Stimulated activated naive CD8-positive, alpha-beta T cell treated with anti-CD3 and anti-CD28 coated beads, Interleukin-15, Interleukin-2, amounts not matched to agents 100 ng/mL and 50 ng/mL, for 24 hours (primary cell): ENCODE results near the gene KRTAP9-2.
"Not testable (repeated sequence)": the region's sequence is repeated elsewhere in the genome, so short reads cannot be mapped to it uniquely, and the experiment has no call there.

ENCODE experiments used
- H3K27ac Mint-ChIP-seq: one replicate; pipeline ENCODE4 v1.8.0; 2021; ENCODE audit warnings: mild to moderate bottlenecking, mixed read lengths
- H3K27me3 Mint-ChIP-seq: one replicate; pipeline ENCODE4 v1.8.0; 2021; ENCODE audit warnings: mixed read lengths
- H3K36me3 Mint-ChIP-seq: one replicate; pipeline ENCODE4 v1.8.0; 2021; ENCODE audit warnings: low read depth, mixed read lengths
- H3K4me1 Mint-ChIP-seq: one replicate; pipeline ENCODE4 v1.8.0; 2021; ENCODE audit warnings: low read depth, mixed read lengths
- H3K4me3 Mint-ChIP-seq: one replicate; pipeline ENCODE4 v1.8.0; 2021; ENCODE audit warnings: mild to moderate bottlenecking, mixed read lengths
- H3K9me3 Mint-ChIP-seq: one replicate; pipeline ENCODE4 v1.8.0; 2021; ENCODE audit warnings: mixed read lengths

The KRTAP9-2 gene

GRCh38 chr17:41215681-41216080 lies 10.8 kb upstream of the KRTAP9-2 start:
- H3K27ac Mint-ChIP-seq: no peak overlapping the region
- H3K27me3 Mint-ChIP-seq: peaks cover 8% of the 10 kb centered on the region
- H3K4me3 Mint-ChIP-seq: no peak overlapping the region

GRCh38 chr17:41223821-41224220 lies 2.6 kb upstream of the KRTAP9-2 start:
- peaks cover 4% of the 10 kb centered on the region for H3K9me3 Mint-ChIP-seq
- no peaks in the 10 kb centered on the region for H3K4me1 Mint-ChIP-seq
- peaks cover 4% of the 10 kb centered on the region for H3K27me3 Mint-ChIP-seq
- no peak overlapping the region for H3K4me3 Mint-ChIP-seq
- peaks cover 3% of the 10 kb centered on the region for H3K36me3 Mint-ChIP-seq
- H3K27ac Mint-ChIP-seq: no peak overlapping the region

More at GRCh38 chr17:41215681-41216080, 10.8 kb upstream of the KRTAP9-2 start:
- H3K9me3 Mint-ChIP-seq: peaks cover 4% of the 10 kb centered on the region
- H3K36me3 Mint-ChIP-seq: peaks cover 3% of the 10 kb centered on the region
- H3K4me1 Mint-ChIP-seq: peaks cover 12% of the 10 kb centered on the region

DNA sequence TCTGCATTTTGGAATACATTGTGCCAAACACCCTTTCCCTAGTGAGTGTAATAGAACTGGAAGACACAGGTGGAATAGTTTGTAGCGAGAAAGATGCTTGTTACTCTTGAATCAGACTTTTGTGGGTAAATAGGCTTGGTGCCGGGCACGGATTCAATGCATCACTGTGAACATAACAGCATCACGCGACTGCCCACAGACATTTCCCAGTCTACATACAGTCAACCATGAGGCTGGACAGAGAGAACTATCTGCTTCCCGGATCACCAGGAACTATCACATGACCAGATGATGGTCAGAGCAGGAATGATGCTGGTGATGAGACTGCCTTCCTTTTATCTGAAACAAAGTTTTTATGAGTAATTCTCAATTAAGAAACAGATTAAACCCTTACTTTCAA lies 397 bp upstream of the KRTAP9-2 start:
- Mint-ChIP-seq H3K27me3 (peaks cover 4% of the 10 kb centered on the region), H3K9me3 (no peaks in the 10 kb centered on the region), H3K36me3 (no peaks in the 10 kb centered on the region), H3K4me3 (no peak overlapping the region), H3K4me1 (no peaks in the 10 kb centered on the region), H3K27ac (no peak overlapping the region)

GRCh38 chr17:41230094-41230493 lies 3.6 kb downstream of the KRTAP9-2 start:
- no peak overlapping the region for H3K4me3 Mint-ChIP-seq
- H3K36me3 Mint-ChIP-seq: no peaks in the 10 kb centered on the region
- H3K4me1 Mint-ChIP-seq: no peaks in the 10 kb centered on the region
- H3K27me3 Mint-ChIP-seq: peaks cover 4% of the 10 kb centered on the region
- no peak overlapping the region for H3K27ac Mint-ChIP-seq
- H3K9me3 Mint-ChIP-seq: no peaks in the 10 kb centered on the region

DNA sequence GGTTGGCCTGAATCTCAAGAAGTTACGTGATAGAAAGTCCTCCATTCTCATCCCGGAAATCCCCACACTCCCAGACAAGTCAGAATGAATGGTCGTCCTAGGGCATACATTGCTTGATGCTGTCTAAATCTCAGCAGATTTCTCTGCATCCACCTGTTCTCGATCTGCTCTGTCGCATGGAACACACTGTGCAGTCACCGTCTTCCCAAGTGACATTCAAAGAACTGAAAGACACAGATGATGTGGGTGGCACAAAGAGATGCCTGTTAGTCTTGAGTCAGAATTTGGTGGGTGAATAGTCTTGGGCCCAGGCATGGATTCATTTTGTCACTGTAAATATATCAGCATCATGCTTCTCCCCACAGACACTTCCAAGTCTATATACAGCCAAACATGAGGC lies 5.3 kb downstream of the KRTAP9-2 start:
- no peak overlapping the region for H3K27ac Mint-ChIP-seq
- H3K9me3 Mint-ChIP-seq: no peaks in the 10 kb centered on the region
- peaks cover 4% of the 10 kb centered on the region for H3K27me3 Mint-ChIP-seq
- no peaks in the 10 kb centered on the region for H3K36me3 Mint-ChIP-seq
- H3K4me1 Mint-ChIP-seq: no peaks in the 10 kb centered on the region
- H3K4me3 Mint-ChIP-seq: no peak overlapping the region

DNA sequence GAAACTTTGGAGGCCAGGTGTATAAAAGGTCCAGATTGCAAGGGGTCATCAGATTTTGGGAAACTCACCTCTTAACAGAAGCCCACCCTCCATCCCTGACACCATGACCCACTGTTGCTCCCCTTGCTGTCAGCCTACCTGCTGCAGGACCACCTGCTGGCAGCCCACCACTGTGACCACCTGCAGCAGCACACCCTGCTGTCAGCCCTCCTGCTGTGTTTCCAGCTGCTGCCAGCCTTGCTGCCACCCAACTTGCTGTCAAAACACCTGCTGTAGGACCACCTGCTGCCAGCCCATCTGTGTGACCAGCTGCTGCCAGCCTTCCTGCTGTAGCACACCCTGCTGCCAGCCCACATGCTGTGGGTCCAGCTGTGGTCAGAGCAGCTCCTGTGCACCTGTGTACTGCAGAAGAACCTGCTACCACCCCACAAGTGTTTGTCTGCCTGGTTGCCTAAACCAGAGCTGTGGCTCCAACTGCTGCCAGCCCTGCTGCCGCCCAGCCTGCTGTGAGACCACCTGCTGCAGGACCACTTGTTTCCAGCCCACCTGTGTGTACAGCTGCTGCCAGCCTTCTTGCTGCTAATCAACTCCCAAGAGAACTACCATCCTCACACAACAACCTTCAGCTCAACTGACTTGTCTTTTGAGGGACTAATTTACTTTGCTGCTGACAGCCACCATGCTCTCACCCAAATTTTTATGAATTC lies 6.1 kb downstream of the KRTAP9-2 start, which contains the start of gene KRTAP9-3:
KRTAP9-3 (plus strand) TSS at position 51 of the 707 bp plus-strand sequence; CDS start at position 104, 53 bp downstream.
- not testable (repeated sequence) for H3K4me3 Mint-ChIP-seq, H3K9me3 Mint-ChIP-seq, H3K27me3 Mint-ChIP-seq, H3K27ac Mint-ChIP-seq, H3K36me3 Mint-ChIP-seq, H3K4me1 Mint-ChIP-seq

- not testable (repeated sequence) for H3K4me1 Mint-ChIP-seq
Observed at GRCh38 chr17:41237116-41237515, 10.7 kb downstream of the KRTAP9-2 start.

GRCh38 chr17:41237949-41238437 lies 11.5 kb downstream of the KRTAP9-2 start, which contains the start of gene KRTAP9-8:
KRTAP9-8 (plus strand) TSS chr17:41237999; CDS start chr17:41238052, 53 bp downstream.
- H3K27me3 Mint-ChIP-seq: not testable (repeated sequence)

More at GRCh38 chr17:41237116-41237515, 10.7 kb downstream of the KRTAP9-2 start:
- H3K27me3 Mint-ChIP-seq, H3K9me3 Mint-ChIP-seq, H3K27ac Mint-ChIP-seq, H3K36me3 Mint-ChIP-seq, H3K4me3 Mint-ChIP-seq: not testable (repeated sequence)

GRCh38 chr17:41246995-41247787 lies 20.7 kb downstream of the KRTAP9-2 start:
- not testable (repeated sequence) for H3K4me3 Mint-ChIP-seq, H3K36me3 Mint-ChIP-seq, H3K9me3 Mint-ChIP-seq, H3K27me3 Mint-ChIP-seq, H3K27ac Mint-ChIP-seq, H3K4me1 Mint-ChIP-seq

More at GRCh38 chr17:41237949-41238437, 11.5 kb downstream of the KRTAP9-2 start, which contains the start of gene KRTAP9-8:
- H3K36me3 Mint-ChIP-seq, H3K27ac Mint-ChIP-seq, H3K9me3 Mint-ChIP-seq, H3K4me1 Mint-ChIP-seq, H3K4me3 Mint-ChIP-seq: not testable (repeated sequence)

GRCh38 chr17:41249637-41250240 lies 23.3 kb downstream of the KRTAP9-2 start, which contains the start of gene KRTAP9-4:
KRTAP9-4 (plus strand) TSS chr17:41249687; CDS start chr17:41249721, 34 bp downstream.
- H3K4me3 Mint-ChIP-seq, H3K9me3 Mint-ChIP-seq, H3K4me1 Mint-ChIP-seq, H3K36me3 Mint-ChIP-seq, H3K27ac Mint-ChIP-seq, H3K27me3 Mint-ChIP-seq: not testable (repeated sequence)

DNA sequence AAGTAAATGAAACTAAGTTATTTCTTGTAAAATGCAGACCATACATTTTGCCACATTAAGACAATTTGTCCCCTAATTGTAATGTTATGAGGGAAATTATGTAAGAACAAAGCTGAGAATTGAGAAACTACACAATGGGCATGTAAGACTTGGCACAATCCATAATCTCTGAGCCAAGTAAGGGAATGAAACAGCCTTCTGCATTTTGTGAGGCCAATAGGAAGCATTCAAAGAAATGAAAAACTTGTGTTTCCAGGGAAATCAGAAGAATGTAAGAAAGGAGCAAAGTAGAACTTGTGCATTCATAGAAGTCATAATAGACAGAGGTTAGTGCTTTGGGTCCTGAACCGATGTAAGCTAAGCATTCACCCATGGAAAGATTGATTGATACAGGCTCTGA lies 24.8 kb downstream of the KRTAP9-2 start:
- H3K9me3 Mint-ChIP-seq: no peaks in the 10 kb centered on the region
- no peak overlapping the region for H3K27ac Mint-ChIP-seq
- H3K36me3 Mint-ChIP-seq: no peaks in the 10 kb centered on the region
- H3K4me1 Mint-ChIP-seq: no peaks in the 10 kb centered on the region
- peaks cover 5% of the 10 kb centered on the region for H3K27me3 Mint-ChIP-seq
- no peak overlapping the region for H3K4me3 Mint-ChIP-seq

GRCh38 chr17:41254861-41255260 lies 28.4 kb downstream of the KRTAP9-2 start:
- peaks cover 9% of the 10 kb centered on the region for H3K27me3 Mint-ChIP-seq
- no peaks in the 10 kb centered on the region for H3K4me1 Mint-ChIP-seq

GRCh38 chr17:41255381-41256290 lies 29.2 kb downstream of the KRTAP9-2 start, which contains the start of gene KRTAP9-9:
KRTAP9-9 (plus strand) TSS chr17:41255384.
- H3K9me3 Mint-ChIP-seq, H3K27ac Mint-ChIP-seq, H3K36me3 Mint-ChIP-seq, H3K4me1 Mint-ChIP-seq, H3K4me3 Mint-ChIP-seq, H3K27me3 Mint-ChIP-seq: not testable (repeated sequence)

More at GRCh38 chr17:41254861-41255260, 28.4 kb downstream of the KRTAP9-2 start:
- Mint-ChIP-seq H3K27ac (no peak overlapping the region), H3K36me3 (no peaks in the 10 kb centered on the region), H3K9me3 (no peaks in the 10 kb centered on the region), H3K4me3 (no peak overlapping the region)

DNA sequence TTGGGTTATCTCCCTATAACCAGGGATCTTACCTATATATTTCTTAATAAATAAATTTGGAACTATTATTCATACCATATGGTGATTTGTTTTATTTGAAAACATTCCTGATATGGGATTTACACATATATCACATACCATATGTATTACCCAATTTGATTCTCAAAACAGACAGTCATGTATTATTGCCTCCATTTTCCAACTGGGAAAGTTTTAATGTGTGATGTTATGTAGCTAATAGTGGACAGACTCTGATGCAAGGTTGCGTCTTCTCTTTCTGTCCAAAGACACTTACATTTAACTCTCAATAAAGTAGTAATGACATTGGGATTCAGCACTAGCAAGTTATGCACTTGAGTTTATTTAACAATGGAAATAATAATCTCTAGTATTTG lies 29.8 kb downstream of the KRTAP9-2 start:
- Mint-ChIP-seq H3K27ac (no peak overlapping the region), H3K27me3 (peaks cover 4% of the 10 kb centered on the region), H3K36me3 (no peaks in the 10 kb centered on the region), H3K9me3 (no peaks in the 10 kb centered on the region), H3K4me3 (no peak overlapping the region), H3K4me1 (peaks cover 13% of the 10 kb centered on the region)
